CD4-positive, CD25-positive, alpha-beta regulatory T cell (primary cell): ENCODE results near the gene AADACL3. TPM values are rescaled to one million over a fixed set of nuclear protein-coding genes. Genes with fewer than 3 reads are reported as not detected.

ENCODE experiments used
- ATAC-seq, 2 donors: fragments of 150-1000 bp; cut with Tn5 transposase; one replicate each; pipeline ENCODE4 v1.10.0; 2021; ENCODE audit warnings: low read depth in 2 of 2, moderate number of reproducible peaks in 2 of 2, moderate library complexity in 1 of 2
- DNase-seq, 3 donors: peaks; one replicate each; pipeline versions ENCODE4 v3.0.0 to v3.0.0-alpha.2; 2012 to 2022; ENCODE audit warnings: mixed read lengths in 1 of 3
- H3K27ac ChIP-seq: one replicate; pipeline ENCODE4 v1.7.0; 2013; ENCODE audit warnings: mild to moderate bottlenecking, low read length; ENCODE audit not compliant: insufficient read depth, poor library complexity, severe bottlenecking
- H3K27me3 ChIP-seq: one replicate; pipeline ENCODE4 v1.7.0; 2013; ENCODE audit warnings: low read length; ENCODE audit not compliant: control insufficient read depth, insufficient read depth
- H3K36me3 ChIP-seq: one replicate; pipeline ENCODE4 v1.7.0; 2013; ENCODE audit warnings: mild to moderate bottlenecking, low read length, moderate library complexity; ENCODE audit not compliant: control insufficient read depth, insufficient read depth
- H3K4me1 ChIP-seq: 2 replicates; pipeline ENCODE4 v1.7.0; 2013; ENCODE audit warnings: mild to moderate bottlenecking, low read length; ENCODE audit not compliant: insufficient read depth, control insufficient read depth, poor library complexity, severe bottlenecking
- H3K4me3 ChIP-seq: one replicate; pipeline ENCODE4 v1.7.0; 2013; ENCODE audit warnings: low read depth, mild to moderate bottlenecking, low read length, moderate library complexity
- H3K9me3 ChIP-seq, 2 experiments: 1 replicate in 1 of 2; 2 replicates in 1 of 2; pipeline ENCODE4 v1.7.0; 2013; ENCODE audit warnings: low read length in 2 of 2, mild to moderate bottlenecking in 1 of 2, moderate library complexity in 1 of 2; ENCODE audit not compliant: control insufficient read depth in 2 of 2
- H3K27ac Mint-ChIP-seq, 3 donors: one replicate each; pipeline ENCODE4 v1.8.0; 2020 to 2022; ENCODE audit warnings: mild to moderate bottlenecking in 3 of 3, mixed read lengths in 3 of 3, moderate library complexity in 2 of 3
- H3K27me3 Mint-ChIP-seq: one replicate; pipeline ENCODE4 v1.8.0; 2022; ENCODE audit warnings: mild to moderate bottlenecking, mixed read lengths
- H3K36me3 Mint-ChIP-seq: one replicate; pipeline ENCODE4 v1.8.0; 2020; ENCODE audit warnings: mixed read lengths
- H3K4me1 Mint-ChIP-seq, 4 donors: one replicate each; pipeline ENCODE4 v1.8.0; 2020 to 2022; ENCODE audit warnings: mixed read lengths in 4 of 4, mild to moderate bottlenecking in 1 of 4
- H3K4me3 Mint-ChIP-seq, 4 donors: one replicate each; pipeline ENCODE4 v1.8.0; 2020 to 2022; ENCODE audit warnings: mild to moderate bottlenecking in 4 of 4, mixed read lengths in 4 of 4, moderate library complexity in 3 of 4
- H3K9me3 Mint-ChIP-seq, 7 donors: one replicate each; pipeline ENCODE4 v1.8.0; 2020 to 2022; ENCODE audit warnings: mixed read lengths in 7 of 7, mild to moderate bottlenecking in 3 of 7, moderate library complexity in 2 of 7
- polyA plus RNA-seq, 4 donors: library from polyadenylated mRNA; unstranded; fragments of 300-500 nt; fragmentation: Illumina TruSeq; gene quantifications; one replicate each; pipeline ENCODE4 v1.2.3, GENCODE V29; 2021
- total RNA-seq: library from RNA; stranded (reverse); gene quantifications from one replicate; pipeline ENCODE4 v1.2.3, GENCODE V29; 2022

Gene AADACL3
- total and polyA plus RNA-seq, 5 donors from 2014 or later = not detected

DNA sequence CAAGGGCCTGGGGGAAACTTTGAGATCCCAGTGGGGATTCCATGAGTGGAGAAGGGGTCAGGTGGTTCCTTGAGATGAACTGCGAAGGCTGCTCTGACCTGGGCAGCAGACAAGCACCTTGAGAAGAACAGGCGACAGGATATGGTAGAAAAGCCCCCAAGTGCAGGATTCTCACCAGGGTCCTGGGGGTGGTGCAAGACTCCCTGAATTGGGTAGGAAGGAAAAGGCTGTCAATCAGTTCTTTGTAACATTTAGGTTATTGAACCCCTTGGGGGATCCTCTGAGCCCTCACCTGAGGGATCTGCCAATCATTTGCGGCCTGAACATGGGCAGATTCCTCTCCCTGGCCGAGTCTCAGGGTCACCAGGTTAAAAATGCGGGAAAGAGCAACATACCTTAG, 55.3 kb downstream of the AADACL3 start:
- no peaks in the 10 kb centered on the region for H3K4me1 Mint-ChIP-seq
- H3K27ac Mint-ChIP-seq = no peak overlapping the region
- H3K27me3 ChIP-seq = peaks cover 3% of the 10 kb centered on the region
- DNase-seq = no peak
- no peak overlapping the region for H3K27ac ChIP-seq
- H3K9me3 Mint-ChIP-seq = peaks cover 0 to 1% (median 0%) of the 10 kb centered on the region in 7 donors
- H3K36me3 ChIP-seq = no peaks in the 10 kb centered on the region
- H3K4me3 Mint-ChIP-seq = no peak overlapping the region
- H3K4me3 ChIP-seq = no peak overlapping the region
- no peaks in the 10 kb centered on the region for H3K36me3 Mint-ChIP-seq
- H3K27me3 Mint-ChIP-seq = peaks cover 18% of the 10 kb centered on the region
- no peaks in the 10 kb centered on the region for H3K9me3 ChIP-seq
- no peaks in the 10 kb centered on the region for H3K4me1 ChIP-seq
- ATAC-seq = no peak

DNA sequence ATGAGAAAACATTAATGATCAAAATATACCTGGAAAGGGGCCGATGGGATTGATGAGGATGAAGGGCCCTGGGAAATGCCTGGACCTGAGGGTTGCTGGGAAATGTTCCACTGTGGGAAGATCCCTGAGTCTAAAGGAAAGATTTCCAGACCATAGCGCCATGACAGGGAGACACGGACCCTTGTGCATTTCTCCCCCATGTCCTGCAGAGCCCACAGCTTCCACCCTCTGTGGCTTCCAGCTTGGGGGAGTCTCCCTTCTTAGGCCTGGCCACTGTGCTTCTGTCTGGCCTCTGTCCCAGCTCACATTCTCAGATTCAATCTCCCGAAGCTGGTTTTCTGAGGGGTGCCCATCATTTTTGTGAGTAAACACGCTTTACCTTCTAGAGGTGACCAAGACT, 56.6 kb downstream of the AADACL3 start:
- peaks cover 2% of the 10 kb centered on the region for H3K27me3 ChIP-seq
- H3K4me3 Mint-ChIP-seq = no peak overlapping the region

DNA sequence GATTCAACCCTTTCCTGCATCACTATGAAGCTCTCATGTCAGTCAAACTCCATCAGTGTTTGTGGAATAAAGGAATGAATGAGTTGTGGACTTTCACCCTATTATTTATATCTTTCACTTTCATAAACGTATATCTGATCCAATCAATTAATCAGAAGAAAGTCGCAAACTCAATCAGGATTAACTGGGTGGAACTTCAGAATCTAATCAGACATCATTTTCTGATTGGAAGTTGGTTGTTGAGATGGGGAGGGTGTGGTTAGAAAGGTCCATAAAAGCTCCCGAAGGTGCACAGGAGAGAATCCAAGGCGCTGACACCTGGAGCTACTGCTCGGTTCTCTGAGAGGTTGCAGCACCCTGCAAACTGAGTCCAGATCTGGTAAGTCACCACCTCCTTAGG, 57.5 kb downstream of the AADACL3 start, which contains the start of gene PRAMEF12:
Gene PRAMEF12 (plus strand): TSS at position 301 of the 400 bp plus-strand sequence. CDS start 1,130 bp downstream, outside the sequence.
- no peak within 1 kb of the TSS for H3K4me3 ChIP-seq
- peaks cover 3% of the 10 kb centered on the region for H3K27me3 ChIP-seq
- H3K27ac ChIP-seq = no peak within 1 kb of the TSS
- no peak within 1 kb of the TSS for H3K4me3 Mint-ChIP-seq
- DNase-seq (no peak), ATAC-seq (no peak)
- H3K36me3 Mint-ChIP-seq = no peaks in the 10 kb centered on the region
- no peaks in the 10 kb centered on the region for H3K36me3 ChIP-seq
- no peak within 1 kb of the TSS for H3K27ac Mint-ChIP-seq
- peaks cover 13% of the 10 kb centered on the region for H3K27me3 Mint-ChIP-seq
- H3K4me1 ChIP-seq = no peaks in the 10 kb centered on the region
- H3K9me3 ChIP-seq = no peaks in the 10 kb centered on the region
- peaks cover 0 to 1% (median 0%) of the 10 kb centered on the region in 7 donors for H3K9me3 Mint-ChIP-seq
- no peaks in the 10 kb centered on the region for H3K4me1 Mint-ChIP-seq

More for the DNA sequence above, 56.6 kb downstream of the AADACL3 start:
- Mint-ChIP-seq H3K27ac (no peak overlapping the region), H3K4me1 (no peaks in the 10 kb centered on the region), H3K27me3 (peaks cover 15% of the 10 kb centered on the region), H3K36me3 (no peaks in the 10 kb centered on the region), H3K9me3 (peaks cover 0 to 1% (median 0%) of the 10 kb centered on the region in 7 donors)
- ATAC-seq = no peak
- Histone ChIP-seq H3K9me3 (no peaks in the 10 kb centered on the region), H3K36me3 (no peaks in the 10 kb centered on the region), H3K27ac (no peak overlapping the region), H3K4me1 (no peaks in the 10 kb centered on the region), H3K4me3 (no peak overlapping the region)
- DNase-seq = no peak

DNA sequence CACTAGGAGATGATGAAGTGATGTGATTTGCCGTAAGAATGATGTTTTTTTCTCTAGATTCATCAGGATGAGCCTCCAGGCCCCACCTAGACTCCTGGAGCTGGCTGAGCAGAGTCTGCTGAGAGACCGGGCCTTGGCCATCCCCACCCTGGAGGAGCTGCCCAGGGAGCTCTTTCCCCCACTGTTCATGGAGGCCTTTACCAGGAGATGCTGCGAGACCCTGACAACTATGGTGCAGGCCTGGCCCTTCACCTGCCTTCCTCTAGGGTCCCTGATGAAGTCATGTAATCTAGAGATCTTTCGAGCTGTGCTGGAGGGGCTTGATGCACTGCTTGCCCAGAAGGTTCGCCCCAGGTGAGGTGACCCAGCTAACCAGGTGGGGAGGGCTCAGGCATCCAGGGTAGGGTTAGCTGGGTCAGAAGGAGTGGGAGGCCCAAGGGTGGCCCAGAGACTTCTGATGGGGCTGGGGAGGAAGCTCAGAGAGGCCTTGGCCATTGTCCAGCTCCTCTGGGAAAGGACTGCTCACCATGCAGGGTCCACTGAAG, 59.0 kb downstream of the AADACL3 start:
- Mint-ChIP-seq H3K4me1 (no peaks in the 10 kb centered on the region), H3K27me3 (peaks cover 5% of the 10 kb centered on the region), H3K36me3 (no peaks in the 10 kb centered on the region), H3K4me3 (no peak overlapping the region), H3K27ac (no peak overlapping the region), H3K9me3 (peaks cover 0 to 1% (median 0%) of the 10 kb centered on the region in 7 donors)
- H3K27me3 ChIP-seq = peaks cover 3% of the 10 kb centered on the region
- H3K36me3 ChIP-seq = no peaks in the 10 kb centered on the region
- ATAC-seq (no peak), DNase-seq (no peak)
- H3K4me1 ChIP-seq = no peaks in the 10 kb centered on the region
- H3K9me3 ChIP-seq = no peaks in the 10 kb centered on the region
- no peak overlapping the region for H3K4me3 ChIP-seq
- H3K27ac ChIP-seq = no peak overlapping the region

DNA sequence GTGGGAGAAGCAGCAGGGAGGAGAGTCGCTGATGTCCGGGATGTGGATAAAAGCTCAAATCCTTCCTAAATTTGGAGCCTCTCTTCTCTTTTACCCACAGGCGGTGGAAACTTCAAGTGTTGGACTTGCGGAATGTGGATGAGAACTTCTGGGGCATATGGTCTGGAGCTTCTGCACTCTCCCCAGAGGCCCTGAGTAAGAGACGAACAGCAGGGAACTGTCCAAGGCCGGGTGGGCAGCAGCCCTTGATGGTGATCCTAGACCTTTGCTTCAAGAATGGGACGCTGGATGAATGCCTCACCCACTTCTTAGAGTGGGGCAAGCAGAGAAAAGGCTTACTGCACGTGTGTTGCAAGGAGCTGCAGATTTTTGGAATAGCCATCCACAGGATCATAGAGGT, 59.5 kb downstream of the AADACL3 start:
- H3K27me3 ChIP-seq = peaks cover 3% of the 10 kb centered on the region
- Mint-ChIP-seq H3K27me3 (peaks cover 5% of the 10 kb centered on the region), H3K36me3 (no peaks in the 10 kb centered on the region), H3K4me3 (no peak overlapping the region), H3K4me1 (no peaks in the 10 kb centered on the region), H3K27ac (no peak overlapping the region), H3K9me3 (no peaks in the 10 kb centered on the region)
- H3K27ac ChIP-seq = no peak overlapping the region
- ATAC-seq (no peak), DNase-seq (no peak)
- H3K4me1 ChIP-seq = no peaks in the 10 kb centered on the region
- H3K36me3 ChIP-seq = no peaks in the 10 kb centered on the region
- no peaks in the 10 kb centered on the region for H3K9me3 ChIP-seq
- no peak overlapping the region for H3K4me3 ChIP-seq

DNA sequence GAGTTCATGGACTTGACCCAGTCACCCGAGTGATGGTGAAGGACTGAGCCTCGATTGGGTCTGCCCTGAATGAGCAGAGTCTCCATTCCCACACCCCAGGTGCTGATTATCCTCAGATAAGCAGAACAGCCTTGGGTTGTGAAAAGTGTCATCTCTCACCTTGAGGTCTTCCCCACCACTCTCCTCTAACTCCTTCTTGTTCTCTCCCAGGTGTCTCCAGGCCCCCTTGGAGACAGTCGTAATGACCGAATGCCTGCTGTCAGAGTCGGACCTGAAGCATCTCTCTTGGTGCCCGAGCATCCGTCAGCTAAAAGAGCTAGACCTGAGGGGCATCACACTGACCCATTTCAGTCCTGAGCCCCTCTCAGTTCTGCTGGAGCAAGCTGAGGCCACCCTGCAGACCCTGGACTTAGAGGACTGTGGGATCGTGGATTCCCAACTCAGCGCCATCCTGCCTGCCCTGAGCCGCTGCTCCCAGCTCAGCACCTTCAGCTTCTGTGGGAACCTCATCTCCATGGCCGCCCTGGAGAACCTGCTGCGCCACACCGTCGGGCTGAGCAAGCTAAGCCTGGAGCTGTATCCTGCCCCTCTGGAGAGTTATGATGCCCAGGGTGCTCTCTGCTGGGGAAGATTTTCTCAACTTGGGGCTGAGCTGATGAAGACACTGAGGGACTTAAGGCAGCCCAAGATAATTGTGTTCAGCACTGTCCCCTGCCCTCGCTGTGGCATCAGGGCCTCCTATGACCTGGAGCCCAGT, 61.1 kb downstream of the AADACL3 start:
- Histone ChIP-seq H3K36me3 (no peaks in the 10 kb centered on the region), H3K27me3 (peaks cover 3% of the 10 kb centered on the region), H3K9me3 (no peaks in the 10 kb centered on the region), H3K27ac (no peak overlapping the region), H3K4me1 (no peaks in the 10 kb centered on the region), H3K4me3 (no peak overlapping the region)
- Mint-ChIP-seq H3K36me3 (no peaks in the 10 kb centered on the region), H3K4me1 (no peaks in the 10 kb centered on the region), H3K4me3 (no peak overlapping the region), H3K9me3 (no peaks in the 10 kb centered on the region), H3K27me3 (peaks cover 5% of the 10 kb centered on the region), H3K27ac (no peak overlapping the region)
- ATAC-seq = no peak
- no peak for DNase-seq

Other genes with a start within 250 kb of the AADACL3 start
- gene DHRS3, start 97.9 kb upstream of the AADACL3 start, total RNA-seq = 15.2 TPM
- gene DHRS3, start 97.9 kb upstream of the AADACL3 start, polyA plus RNA-seq = 10 to 100 TPM in 3 of 4 donors, 1 to 10 TPM in 1; 8.8 to 25.6 (median 16.1) TPM
- gene AADACL4, start 72.0 kb upstream of the AADACL3 start, total RNA-seq = not detected
- gene AADACL4, start 72.0 kb upstream of the AADACL3 start, polyA plus RNA-seq = not detected
- gene CFAP107, start 30.1 kb downstream of the AADACL3 start, total RNA-seq = not detected
- gene CFAP107, start 30.1 kb downstream of the AADACL3 start, polyA plus RNA-seq = not detected
- gene PRAMEF12, start 57.6 kb downstream of the AADACL3 start, total RNA-seq = not detected
- gene PRAMEF12, start 57.6 kb downstream of the AADACL3 start, polyA plus RNA-seq = not detected
- not detected for gene PRAMEF1, start 75.3 kb downstream of the AADACL3 start, total RNA-seq
- gene PRAMEF1, start 75.3 kb downstream of the AADACL3 start, polyA plus RNA-seq = not detected
- gene PRAMEF11, start 115.3 kb downstream of the AADACL3 start, total RNA-seq = not detected
- gene PRAMEF11, start 115.3 kb downstream of the AADACL3 start, polyA plus RNA-seq = not detected
- gene HNRNPCL1, start 132.6 kb downstream of the AADACL3 start, total RNA-seq = not detected
- under 1 TPM in 1 of 4 donors, not detected in 3; 0.17 TPM for gene HNRNPCL1, start 132.6 kb downstream of the AADACL3 start, polyA plus RNA-seq
- not detected for gene PRAMEF2, start 141.0 kb downstream of the AADACL3 start, total RNA-seq
- gene PRAMEF2, start 141.0 kb downstream of the AADACL3 start, polyA plus RNA-seq = not detected
- gene PRAMEF4, start 170.1 kb downstream of the AADACL3 start, total RNA-seq = not detected
- not detected for gene PRAMEF4, start 170.1 kb downstream of the AADACL3 start, polyA plus RNA-seq
- not detected for gene PRAMEF10, start 182.2 kb downstream of the AADACL3 start, total RNA-seq
- not detected for gene PRAMEF10, start 182.2 kb downstream of the AADACL3 start, polyA plus RNA-seq
- not detected for gene PRAMEF7, start 200.5 kb downstream of the AADACL3 start, total RNA-seq
- gene PRAMEF7, start 200.5 kb downstream of the AADACL3 start, polyA plus RNA-seq = not detected
- gene PRAMEF6, start 231.5 kb downstream of the AADACL3 start, total RNA-seq = not detected
- not detected for gene PRAMEF6, start 231.5 kb downstream of the AADACL3 start, polyA plus RNA-seq